Stimulated activated CD4-positive, alpha-beta T cell treated with anti-CD3 and anti-CD28 coated beads, Interleukin-15, amount 100 ng/mL, for 1 hour (primary cell): ENCODE data around the gene MZB1.
"Not testable (repeated sequence)": the region's sequence is repeated elsewhere in the genome, so short reads cannot be mapped to it uniquely, and the experiment has no call there.

Experiments used
- DNase-seq, 2 donors: peaks; one replicate each; pipeline ENCODE4 v3.0.0-alpha.2; 2020; ENCODE audit warnings: low read depth in 1 of 2, low spot score in 1 of 2

Gene MZB1

GRCh38 chr5:139392678-139393496, 3.2 kb upstream of the MZB1 start:
- DNase-seq = peak; percentile 47 to 64

- no peak for DNase-seq
Observed at GRCh38 chr5:139392324-139392677, 2.6 kb upstream of the MZB1 start.

- DNase-seq = no peak
Observed at GRCh38 chr5:139391570-139392323, 2.0 kb upstream of the MZB1 start.

DNA sequence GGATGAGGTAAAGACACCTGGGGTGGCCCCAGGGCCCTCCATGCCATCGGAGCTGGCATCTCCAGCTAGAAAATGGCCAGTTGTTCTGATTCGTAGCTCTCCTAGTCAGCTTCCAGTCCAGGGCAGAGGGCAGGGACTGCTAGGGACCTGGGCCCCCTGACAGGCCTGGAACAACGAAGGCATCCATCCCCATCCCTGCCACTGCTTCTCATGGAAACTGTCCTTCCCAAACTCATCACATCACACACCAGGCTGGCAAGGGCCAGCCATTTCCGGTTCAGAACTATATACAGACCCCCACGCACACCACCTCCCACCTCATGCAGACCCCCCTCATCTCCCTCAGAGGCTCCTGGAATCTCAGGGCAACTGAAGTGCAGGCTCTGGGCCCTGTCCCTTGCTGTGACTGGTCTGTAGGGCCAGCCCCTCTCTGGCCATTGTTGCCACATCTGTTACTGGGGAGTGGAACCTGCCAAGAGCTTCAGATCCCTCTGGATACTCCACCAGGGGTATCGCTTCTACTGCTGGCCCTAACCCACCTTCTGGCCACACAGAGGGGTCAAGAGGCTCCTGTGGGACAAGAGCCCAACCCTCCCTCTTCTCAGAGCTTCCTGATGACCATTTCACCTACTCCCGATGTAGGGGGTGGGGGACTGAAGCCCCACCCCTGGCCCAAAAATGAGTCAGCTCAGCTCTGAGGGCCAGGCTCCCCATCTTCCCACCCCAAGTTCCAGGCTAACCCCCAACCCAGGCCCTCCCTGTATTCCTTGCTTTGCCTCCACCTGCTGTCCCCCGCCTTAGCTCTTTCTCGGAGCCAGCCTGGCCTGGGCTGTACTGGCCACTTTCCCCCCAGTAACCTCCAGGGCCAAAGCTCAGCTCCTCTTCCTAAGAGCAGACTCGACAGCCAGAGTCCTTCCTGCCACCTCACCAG, 1.2 kb upstream of the MZB1 start:
- DNase-seq = no peak

DNA sequence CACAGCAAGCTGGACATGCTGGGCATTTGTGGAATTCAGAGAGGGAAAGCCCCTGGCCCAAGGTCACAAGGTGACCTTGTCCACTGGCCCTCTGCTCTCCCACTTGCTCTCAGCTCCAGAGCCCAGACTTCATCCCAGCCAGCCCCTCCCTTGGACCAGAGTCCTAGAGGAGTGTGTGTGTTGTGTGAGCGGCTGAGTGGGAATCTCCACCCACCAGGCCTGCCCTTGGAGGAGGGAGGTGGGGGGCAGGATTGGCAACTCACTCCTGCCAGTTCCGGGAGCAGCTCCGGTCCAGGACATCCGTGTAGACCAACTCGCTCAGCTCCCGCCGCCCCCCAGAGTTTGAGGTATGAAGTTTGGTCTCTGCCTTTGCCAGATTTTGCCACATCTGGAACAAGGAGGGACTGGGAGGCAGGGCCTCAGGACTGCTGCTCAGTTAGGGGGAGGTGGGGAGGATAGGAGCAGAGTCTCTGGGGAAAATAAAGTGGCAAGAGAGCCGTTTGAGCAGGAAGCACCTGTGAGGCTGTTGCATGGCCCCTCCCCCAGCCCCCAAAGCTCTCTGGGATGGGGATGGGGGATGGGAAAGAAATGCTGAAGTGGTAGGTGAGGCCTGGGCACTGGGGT, 1.4 kb downstream of the MZB1 start:
- DNase-seq = no peak

DNA sequence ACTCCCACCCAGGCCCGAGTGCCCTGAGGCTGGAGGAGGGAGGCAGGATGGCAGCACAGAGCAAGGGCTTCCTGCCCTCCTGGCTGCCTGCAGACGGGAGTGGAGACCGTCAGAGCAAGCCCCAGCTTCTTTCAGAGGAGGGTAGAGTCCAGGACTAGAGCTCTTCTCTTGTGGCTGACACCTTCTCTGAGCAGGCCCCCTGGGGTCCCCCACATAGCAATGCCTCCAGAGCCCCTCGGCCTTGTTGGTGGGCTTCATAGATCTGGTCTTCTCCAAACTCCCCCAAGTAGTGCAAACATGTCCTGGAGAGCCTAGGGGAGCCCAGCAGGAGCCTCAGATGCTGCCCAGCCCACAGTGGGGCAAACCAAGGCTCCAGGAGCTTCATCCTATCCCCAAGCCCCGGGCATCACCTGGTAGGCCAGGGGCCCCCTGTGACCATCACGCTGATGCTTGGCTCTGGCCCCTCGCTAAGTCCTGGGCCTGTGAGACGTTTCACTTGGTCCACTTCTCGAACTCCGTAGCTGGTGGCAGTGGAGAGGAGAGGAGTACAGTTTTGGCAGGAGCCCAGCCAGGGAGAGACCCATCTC, 2.0 kb downstream of the MZB1 start:
- DNase-seq = no peak

GRCh38 chr5:139386956-139387355, 2.8 kb downstream of the MZB1 start:
- DNase-seq = not testable (repeated sequence)

DNA sequence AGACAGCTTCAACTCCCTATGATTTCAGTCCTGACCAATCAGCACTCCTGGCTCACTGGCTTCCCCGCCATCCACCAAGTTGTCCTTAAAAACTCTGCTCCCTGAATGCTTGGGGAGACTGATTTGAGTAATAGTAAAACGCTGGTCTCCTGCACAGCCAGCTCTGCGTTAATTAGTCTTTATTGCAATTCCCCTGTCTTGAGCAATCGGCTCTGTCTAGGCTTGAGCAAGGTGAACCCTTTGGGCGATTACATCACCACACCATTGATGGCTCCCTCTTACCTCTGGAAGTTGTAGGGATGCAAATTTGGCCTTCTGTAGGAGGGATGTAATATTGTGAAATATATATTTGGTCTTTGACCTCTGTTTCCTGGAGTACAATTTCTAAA, 3.7 kb downstream of the MZB1 start:
- DNase-seq = no peak

DNA sequence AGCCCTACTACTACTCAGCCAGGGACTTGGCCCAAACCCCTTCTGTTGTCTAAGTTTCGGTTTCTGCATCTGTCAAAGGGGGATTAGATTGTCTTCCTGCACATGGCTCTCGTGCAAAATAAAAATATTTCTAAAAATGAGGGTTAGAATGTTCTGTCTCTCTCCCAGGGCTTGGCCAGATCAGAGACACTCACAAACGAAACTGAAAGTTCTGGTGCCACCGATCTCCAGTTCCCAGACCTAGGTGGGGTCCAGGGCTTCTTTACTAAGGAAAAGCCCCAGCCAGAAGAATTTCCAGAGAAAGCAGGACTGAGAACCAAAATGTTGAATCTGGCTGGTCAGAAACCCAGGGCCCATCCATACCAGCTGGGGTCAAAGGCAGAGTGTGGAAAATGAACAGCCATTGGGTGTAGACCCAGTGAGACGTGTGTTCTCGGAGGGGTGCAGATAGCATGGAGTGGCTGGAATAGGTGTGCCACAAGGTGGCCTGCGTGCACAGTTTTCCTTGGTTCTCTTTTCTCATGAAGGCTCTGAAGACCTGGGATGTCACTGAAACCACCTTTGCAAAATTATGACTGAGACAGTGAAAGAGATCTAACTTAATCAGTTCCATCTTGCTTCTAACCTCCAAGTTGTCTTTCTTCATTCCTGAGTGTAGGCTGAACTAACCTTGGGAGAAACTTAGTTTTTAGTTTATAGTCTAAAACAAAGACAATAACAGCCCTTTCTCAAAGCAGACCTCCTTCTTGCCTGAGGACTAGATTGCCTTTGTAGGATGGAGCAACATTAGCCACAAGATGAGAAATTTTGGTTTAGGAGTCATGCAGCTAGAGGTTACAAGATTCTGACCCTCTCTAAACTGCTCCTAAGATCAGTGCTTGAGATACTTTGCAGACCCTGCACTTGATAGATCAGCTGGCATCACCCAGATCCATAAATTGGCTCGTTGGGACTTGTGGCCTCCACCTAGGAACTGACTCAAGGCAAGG, 4.4 kb downstream of the MZB1 start:
- DNase-seq = no peak

DNA sequence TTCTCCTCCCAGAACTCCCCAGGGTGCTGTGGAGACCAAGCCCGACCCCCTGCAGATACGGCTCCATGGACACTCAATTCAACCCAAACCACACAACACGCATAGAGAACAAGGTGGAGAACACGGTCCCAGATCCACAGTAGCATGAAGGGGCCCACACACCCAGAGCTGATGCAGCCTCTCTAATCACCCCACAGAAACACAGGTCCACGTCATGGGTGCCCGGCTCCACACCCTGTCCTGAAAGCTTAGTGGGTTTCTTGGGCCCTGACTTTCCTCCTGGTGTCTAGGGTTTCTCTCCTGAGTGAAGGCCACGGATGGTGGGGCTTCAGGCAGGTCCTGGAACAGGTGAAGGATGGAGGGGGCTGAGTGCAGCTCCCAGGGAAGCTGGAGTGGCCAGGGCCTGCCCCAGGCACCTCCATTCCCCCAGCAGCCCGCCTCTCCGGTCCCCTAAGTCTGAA, 5.1 kb downstream of the MZB1 start:
- DNase-seq = no peak

GRCh38 chr5:139383993-139384590, 5.6 kb downstream of the MZB1 start:
- no peak for DNase-seq

- DNase-seq = no peak
Observed at GRCh38 chr5:139383275-139383992, 6.3 kb downstream of the MZB1 start, which contains the start of gene SLC23A1. Gene SLC23A1 (minus strand): TSS chr5:139383297. CDS start chr5:139383253, 44 bp downstream.

- DNase-seq = no peak
Observed at GRCh38 chr5:139382807-139383206, 6.9 kb downstream of the MZB1 start.

GRCh38 chr5:139381837-139382761, 7.6 kb downstream of the MZB1 start:
- DNase-seq = no peak

- no peak for DNase-seq
Observed at GRCh38 chr5:139379626-139380449, 9.9 kb downstream of the MZB1 start.

- DNase-seq = no peak
Observed at GRCh38 chr5:139378941-139379361, 10.8 kb downstream of the MZB1 start.
